Measurements from ENCODE around the gene PCID2.
"Not testable (repeated sequence)": the region's sequence is repeated elsewhere in the genome, so short reads cannot be mapped to it uniquely, and the experiment has no call there.

The PCID2 gene

GRCh38 chr13:113162783-113163685 is 45.4 kb downstream of the PCID2 start:
- no peak for DNase-seq

GRCh38 chr13:113161975-113162374 is 46.5 kb downstream of the PCID2 start:
- DNase-seq = not testable (repeated sequence)

- DNase-seq = no peak
Measured at GRCh38 chr13:113161433-113161832, 47.0 kb downstream of the PCID2 start.

- DNase-seq = no peak
Measured at GRCh38 chr13:113160983-113161382, 47.5 kb downstream of the PCID2 start.

GRCh38 chr13:113159701-113160100 is 48.8 kb downstream of the PCID2 start:
- no peak for DNase-seq

- no peak for DNase-seq
Measured at GRCh38 chr13:113158946-113159345, 49.5 kb downstream of the PCID2 start.

GRCh38 chr13:113157929-113158747 is 50.3 kb downstream of the PCID2 start, which contains the start of gene PROZ:
Gene PROZ (plus strand): TSS chr13:113158648. CDS start chr13:113158661, 13 bp downstream.
- no peak for DNase-seq

GRCh38 chr13:113157206-113157928 is 51.1 kb downstream of the PCID2 start:
- no peak for DNase-seq

- no peak for DNase-seq
Measured at GRCh38 chr13:113155982-113156655, 52.4 kb downstream of the PCID2 start.

- no peak for DNase-seq
Measured at GRCh38 chr13:113155201-113155600, 53.3 kb downstream of the PCID2 start.

GRCh38 chr13:113153810-113154748 is 54.4 kb downstream of the PCID2 start:
- no peak for DNase-seq

- no peak for DNase-seq
Measured at GRCh38 chr13:113152984-113153809, 55.3 kb downstream of the PCID2 start.

- DNase-seq = no peak
Measured at GRCh38 chr13:113152691-113152983, 55.8 kb downstream of the PCID2 start.

GRCh38 chr13:113151745-113152690 is 56.5 kb downstream of the PCID2 start:
- DNase-seq = no peak

- no peak for DNase-seq
Measured at GRCh38 chr13:113150550-113151365, 57.7 kb downstream of the PCID2 start.

- no peak for DNase-seq
Measured at GRCh38 chr13:113149711-113150549, 58.5 kb downstream of the PCID2 start.

GRCh38 chr13:113148940-113149503 is 59.4 kb downstream of the PCID2 start:
- DNase-seq = no peak

All from NCI-H187 treated with DMSO at 0.1 percent for 48 hours (cell line).